Measurements from ENCODE around the gene BBX. TPM values are rescaled to one million over a fixed set of nuclear protein-coding genes. Genes with fewer than 3 reads are reported as not detected.

The BBX gene
- total RNA-seq, 4 donors from 2014 or later: 54.3 to 104 (median 88.1) TPM

- Histone ChIP-seq H3K27ac (peak overlapping the region in 2 of 4 donors; percentile 15 to 64), H3K4me3 (peak overlapping the region in 1 of 4 donors; percentile 26), H3K4me1 (peaks cover 0 to 52% (median 17%) of the 10 kb centered on the region in 4 donors), H3K36me3 (no peaks in the 10 kb centered on the region), H3K27me3 (no peaks in the 10 kb centered on the region), H3K9me3 (no peaks in the 10 kb centered on the region)
- 47 to 50% methylated on average over 7 of the region's 7 CpGs for WGBS, 2 donors
- TF ChIP-seq POLR2A (IDR thresholded peaks at IDR 0.05): no peak
- no peak for TF ChIP-seq EP300 (IDR thresholded peaks at IDR 0.05)
- TF ChIP-seq, protein P1, sequence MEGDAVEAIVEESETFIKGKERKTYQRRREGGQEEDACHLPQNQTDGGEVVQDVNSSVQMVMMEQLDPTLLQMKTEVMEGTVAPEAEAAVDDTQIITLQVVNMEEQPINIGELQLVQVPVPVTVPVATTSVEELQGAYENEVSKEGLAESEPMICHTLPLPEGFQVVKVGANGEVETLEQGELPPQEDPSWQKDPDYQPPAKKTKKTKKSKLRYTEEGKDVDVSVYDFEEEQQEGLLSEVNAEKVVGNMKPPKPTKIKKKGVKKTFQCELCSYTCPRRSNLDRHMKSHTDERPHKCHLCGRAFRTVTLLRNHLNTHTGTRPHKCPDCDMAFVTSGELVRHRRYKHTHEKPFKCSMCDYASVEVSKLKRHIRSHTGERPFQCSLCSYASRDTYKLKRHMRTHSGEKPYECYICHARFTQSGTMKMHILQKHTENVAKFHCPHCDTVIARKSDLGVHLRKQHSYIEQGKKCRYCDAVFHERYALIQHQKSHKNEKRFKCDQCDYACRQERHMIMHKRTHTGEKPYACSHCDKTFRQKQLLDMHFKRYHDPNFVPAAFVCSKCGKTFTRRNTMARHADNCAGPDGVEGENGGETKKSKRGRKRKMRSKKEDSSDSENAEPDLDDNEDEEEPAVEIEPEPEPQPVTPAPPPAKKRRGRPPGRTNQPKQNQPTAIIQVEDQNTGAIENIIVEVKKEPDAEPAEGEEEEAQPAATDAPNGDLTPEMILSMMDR (IDR thresholded peaks at IDR 0.05): no peak
- DNase-seq (ENCODE audit: low spot score in 2 of 2): no peak
These were observed 139.8 kb downstream of the BBX start for GRCh38 chr3:107662586-107662985.

- no peak overlapping the region for H3K4me3 ChIP-seq
- no peaks in the 10 kb centered on the region for H3K9me3 ChIP-seq
- peaks cover 0 to 52% (median 17%) of the 10 kb centered on the region in 4 donors for H3K4me1 ChIP-seq
- DNase-seq (ENCODE audit: low spot score in 2 of 2): no peak
- TF ChIP-seq EP300 (IDR thresholded peaks at IDR 0.05): no peak
- TF ChIP-seq POLR2A (IDR thresholded peaks at IDR 0.05): no peak
- TF ChIP-seq, protein P1 (IDR thresholded peaks at IDR 0.05): no peak
- WGBS, 2 donors: 37 to 58% methylated on average over 2 of the region's 2 CpGs
- H3K36me3 ChIP-seq: no peaks in the 10 kb centered on the region
- no peak overlapping the region for H3K27ac ChIP-seq
- no peaks in the 10 kb centered on the region for H3K27me3 ChIP-seq
These were observed 140.5 kb downstream of the BBX start for GRCh38 chr3:107663266-107663665.

DNA sequence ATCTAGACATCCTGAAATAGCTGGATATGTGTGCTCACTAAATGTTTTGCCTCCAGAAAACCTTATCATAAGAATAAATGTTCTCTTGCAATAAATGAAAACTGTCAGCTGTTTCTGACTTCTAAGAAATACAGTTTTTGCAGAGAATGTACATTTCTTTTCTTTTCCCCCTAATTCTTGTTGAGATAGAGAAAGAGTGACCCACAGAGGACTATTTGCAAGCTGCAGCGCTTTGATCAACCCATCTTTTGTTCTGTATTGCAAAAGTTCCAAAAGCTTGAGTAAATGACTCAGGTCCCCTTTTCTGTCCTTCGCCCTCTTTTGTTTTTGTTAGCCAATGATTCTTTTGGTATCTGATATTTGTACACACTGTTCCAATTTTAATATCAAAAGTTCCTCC lies 141.9 kb downstream of the BBX start:
- Histone ChIP-seq H3K4me3 (no peak overlapping the region), H3K27me3 (no peaks in the 10 kb centered on the region), H3K27ac (no peak overlapping the region), H3K4me1 (peaks cover 0 to 53% (median 17%) of the 10 kb centered on the region in 4 donors), H3K9me3 (no peaks in the 10 kb centered on the region), H3K36me3 (no peaks in the 10 kb centered on the region)
- no peak for DNase-seq (ENCODE audit: low spot score in 2 of 2)
- 69 to 78% methylated on average over 2 of the region's 2 CpGs for WGBS, 2 donors
- no peak for TF ChIP-seq EP300 (IDR thresholded peaks at IDR 0.05)
- TF ChIP-seq, protein P1 (IDR thresholded peaks at IDR 0.05): no peak
- no peak for TF ChIP-seq POLR2A (IDR thresholded peaks at IDR 0.05)

DNA sequence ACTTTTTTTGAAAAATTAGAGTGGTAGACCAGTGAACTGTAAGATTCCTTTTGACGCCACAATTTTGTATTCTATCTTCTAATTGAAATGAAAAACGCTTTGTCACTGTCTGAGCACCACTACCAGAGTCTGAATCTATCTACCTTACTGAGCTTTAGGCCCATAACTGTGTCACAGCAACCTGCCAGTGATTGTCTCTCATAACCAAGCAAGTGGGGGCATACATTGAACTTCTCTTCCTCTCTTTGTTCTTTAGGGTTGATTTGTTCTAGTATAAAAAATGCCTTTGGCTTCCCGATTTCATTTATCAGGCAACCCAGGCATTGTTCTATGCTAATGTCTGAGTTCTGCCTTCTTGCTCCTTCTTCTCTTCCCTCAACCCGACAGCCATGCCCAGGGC lies 142.6 kb downstream of the BBX start:
- no peaks in the 10 kb centered on the region for H3K36me3 ChIP-seq
- no peak overlapping the region for H3K4me3 ChIP-seq
- 91 to 95% methylated on average over 4 of the region's 4 CpGs for WGBS, 2 donors
- no peaks in the 10 kb centered on the region for H3K27me3 ChIP-seq
- H3K9me3 ChIP-seq: no peaks in the 10 kb centered on the region
- no peak for TF ChIP-seq EP300 (IDR thresholded peaks at IDR 0.05)
- no peak for TF ChIP-seq POLR2A (IDR thresholded peaks at IDR 0.05)
- TF ChIP-seq, protein P1 (IDR thresholded peaks at IDR 0.05): no peak
- no peak for DNase-seq (ENCODE audit: low spot score in 2 of 2)
- H3K4me1 ChIP-seq: peaks cover 0 to 45% (median 17%) of the 10 kb centered on the region in 4 donors
- H3K27ac ChIP-seq: no peak overlapping the region

DNA sequence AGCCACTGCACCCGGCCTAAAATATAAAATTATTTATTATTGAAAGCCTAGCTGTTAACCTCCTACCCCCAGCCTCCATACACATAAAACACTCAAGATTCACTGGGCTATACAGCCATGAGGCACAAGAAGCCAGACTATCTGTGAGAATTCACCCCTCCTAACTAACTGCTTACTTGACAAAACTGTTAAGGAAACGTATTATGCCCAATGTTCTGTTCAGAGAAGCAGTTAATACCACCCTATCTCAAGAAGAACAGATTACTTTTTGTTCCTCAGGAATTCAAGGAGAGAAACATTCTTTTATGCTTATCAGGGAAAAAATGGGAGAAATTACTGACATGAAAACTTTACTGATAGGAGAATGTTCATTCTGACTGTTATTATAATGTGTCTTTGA lies 144.1 kb downstream of the BBX start:
- H3K27me3 ChIP-seq: no peaks in the 10 kb centered on the region
- no peaks in the 10 kb centered on the region for H3K36me3 ChIP-seq
- H3K27ac ChIP-seq: no peak overlapping the region
- H3K4me1 ChIP-seq: peaks cover 0 to 35% (median 7%) of the 10 kb centered on the region in 4 donors
- DNase-seq (ENCODE audit: low spot score in 2 of 2): no peak
- 47 to 69% methylated on average over 2 of the region's 2 CpGs for WGBS, 2 donors
- no peak overlapping the region for H3K4me3 ChIP-seq
- TF ChIP-seq POLR2A (IDR thresholded peaks at IDR 0.05) (no peak), EP300 (IDR thresholded peaks at IDR 0.05) (no peak)
- TF ChIP-seq, protein P1 (IDR thresholded peaks at IDR 0.05): no peak
- H3K9me3 ChIP-seq: no peaks in the 10 kb centered on the region
